ENCODE data around the gene RBMS3. TPM values are rescaled to one million over a fixed set of nuclear protein-coding genes. Genes with fewer than 3 reads are reported as not detected.
"Not testable (repeated sequence)": the region's sequence is repeated elsewhere in the genome, so short reads cannot be mapped to it uniquely, and the experiment has no call there.

The RBMS3 gene
- total RNA-seq, 1 experiment from 2014 or later, result 5.9 TPM

DNA sequence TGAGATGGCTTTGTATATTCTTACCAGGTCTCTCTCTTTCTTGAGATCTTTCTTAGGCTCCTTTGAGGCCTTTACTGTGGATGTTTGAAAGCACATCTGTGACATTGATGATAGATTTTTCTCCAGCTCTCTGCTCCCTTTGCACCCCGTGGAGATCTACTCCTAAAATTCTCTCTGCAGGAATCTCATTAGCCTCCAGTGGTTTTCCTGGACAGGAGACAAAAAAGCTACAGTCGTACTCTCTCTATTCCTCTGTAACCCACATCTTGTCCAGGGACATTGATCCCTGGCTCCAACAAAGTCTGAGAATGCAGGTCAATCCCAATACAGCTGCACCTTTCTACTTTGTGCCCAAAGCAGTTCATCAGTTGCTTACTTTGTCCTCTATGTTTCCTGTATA lies 68.2 kb downstream of the RBMS3 start:
- in situ Hi-C loops (cut with HindIII; ENCODE audit: low pct_unique_long_range_greater_than_20kb, low sequenced_read_pairs), result no loop called here
- DNase-seq (ENCODE audit: low read depth, low spot score), result no peak

DNA sequence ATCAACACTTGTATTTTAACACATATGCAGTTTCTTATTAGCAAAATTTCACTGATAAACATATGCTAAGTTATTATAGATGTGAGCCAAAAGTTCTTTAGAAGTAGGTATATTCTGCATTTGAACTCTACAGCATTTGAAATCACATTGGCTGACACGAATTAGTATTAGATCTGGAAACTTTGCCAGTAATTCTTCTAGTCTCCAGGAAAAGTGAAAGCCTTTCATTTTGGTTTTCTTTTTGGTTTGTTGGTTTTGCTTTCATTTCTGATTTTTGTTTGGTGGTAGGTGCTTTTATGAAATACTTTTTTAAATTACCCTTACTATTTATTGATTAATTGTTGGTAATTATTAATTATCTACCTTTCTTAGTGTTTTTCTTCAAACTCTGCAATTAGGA lies 72.9 kb downstream of the RBMS3 start:
- in situ Hi-C loops (cut with HindIII; ENCODE audit: low pct_unique_long_range_greater_than_20kb, low sequenced_read_pairs), result no loop called here

DNA sequence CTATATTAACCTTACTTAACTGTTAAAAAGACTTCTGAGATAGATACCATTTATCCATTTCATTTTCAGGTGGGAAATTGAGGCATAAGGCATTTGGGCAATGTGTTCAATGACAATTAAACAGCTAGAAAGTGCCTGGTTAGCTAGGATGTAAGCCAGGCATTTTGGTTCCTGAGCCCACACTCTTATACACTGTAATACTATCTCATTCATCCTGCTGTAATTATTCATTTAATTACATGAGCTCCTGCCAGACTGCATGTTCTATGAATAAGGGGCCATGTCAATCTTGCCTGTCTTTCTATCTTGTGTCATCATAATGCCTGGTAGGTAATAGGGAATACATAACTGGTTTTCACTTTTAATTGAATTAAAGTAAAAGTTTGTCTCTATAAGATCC lies 74.0 kb downstream of the RBMS3 start:
- in situ Hi-C loops (cut with HindIII; ENCODE audit: low pct_unique_long_range_greater_than_20kb, low sequenced_read_pairs), result no loop called here
- no peak for DNase-seq (ENCODE audit: low read depth, low spot score)

More for the DNA sequence above, 72.9 kb downstream of the RBMS3 start:
- no peak for DNase-seq (ENCODE audit: low read depth, low spot score)

DNA sequence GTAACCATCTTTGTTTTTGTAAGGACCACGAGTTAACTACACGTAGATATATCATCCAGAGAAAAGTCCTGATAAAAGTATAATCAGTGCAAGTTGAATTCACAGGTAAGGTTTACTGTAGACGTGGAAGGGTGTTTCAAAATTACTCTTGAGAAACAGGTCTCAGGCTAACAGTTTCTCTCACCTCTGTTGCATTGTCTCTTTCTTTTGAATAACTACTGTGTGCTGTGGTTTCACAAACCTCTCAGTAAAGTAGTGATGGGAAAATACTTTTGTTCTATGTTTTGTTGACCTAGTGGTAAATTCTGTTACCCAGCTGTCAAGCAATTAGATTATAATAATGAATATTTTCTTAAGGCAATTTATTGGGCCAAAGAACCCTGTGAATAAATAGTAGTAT lies 75.2 kb downstream of the RBMS3 start:
- DNase-seq (ENCODE audit: low read depth, low spot score), result no peak
- in situ Hi-C loops (cut with HindIII; ENCODE audit: low pct_unique_long_range_greater_than_20kb, low sequenced_read_pairs), result no loop called here

DNA sequence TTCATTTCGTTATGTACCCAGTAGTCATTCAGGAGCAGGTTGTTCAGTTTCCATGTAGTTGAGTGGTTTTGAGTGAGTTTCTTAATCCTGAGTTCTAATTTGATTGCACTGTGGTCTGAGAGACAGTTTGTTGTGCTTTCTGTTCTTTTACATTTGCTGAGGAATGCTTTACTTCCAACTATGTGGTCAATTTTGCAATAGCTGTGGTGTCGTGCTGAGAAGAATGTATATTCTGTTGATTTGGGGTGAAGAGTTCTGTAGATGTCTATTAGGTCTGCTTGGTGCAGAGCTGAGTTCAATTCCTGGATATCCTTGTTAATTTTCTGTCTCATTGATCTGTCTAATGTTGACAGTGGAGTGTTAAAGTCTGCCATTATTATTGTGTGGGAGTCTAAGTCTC lies 79.4 kb downstream of the RBMS3 start:
- DNase-seq (ENCODE audit: low read depth, low spot score); in situ Hi-C loops (cut with HindIII; ENCODE audit: low pct_unique_long_range_greater_than_20kb, low sequenced_read_pairs): not testable (repeated sequence)

GRCh38 chr3:29363110-29363509 lies 82.2 kb downstream of the RBMS3 start:
- DNase-seq (ENCODE audit: low read depth, low spot score), result no peak
- in situ Hi-C loops (cut with HindIII; ENCODE audit: low pct_unique_long_range_greater_than_20kb, low sequenced_read_pairs), result no loop called here

- DNase-seq (ENCODE audit: low read depth, low spot score), result no peak
- in situ Hi-C loops (cut with HindIII; ENCODE audit: low pct_unique_long_range_greater_than_20kb, low sequenced_read_pairs), result no loop called here
Observed at GRCh38 chr3:29370021-29370420, 89.2 kb downstream of the RBMS3 start.

DNA sequence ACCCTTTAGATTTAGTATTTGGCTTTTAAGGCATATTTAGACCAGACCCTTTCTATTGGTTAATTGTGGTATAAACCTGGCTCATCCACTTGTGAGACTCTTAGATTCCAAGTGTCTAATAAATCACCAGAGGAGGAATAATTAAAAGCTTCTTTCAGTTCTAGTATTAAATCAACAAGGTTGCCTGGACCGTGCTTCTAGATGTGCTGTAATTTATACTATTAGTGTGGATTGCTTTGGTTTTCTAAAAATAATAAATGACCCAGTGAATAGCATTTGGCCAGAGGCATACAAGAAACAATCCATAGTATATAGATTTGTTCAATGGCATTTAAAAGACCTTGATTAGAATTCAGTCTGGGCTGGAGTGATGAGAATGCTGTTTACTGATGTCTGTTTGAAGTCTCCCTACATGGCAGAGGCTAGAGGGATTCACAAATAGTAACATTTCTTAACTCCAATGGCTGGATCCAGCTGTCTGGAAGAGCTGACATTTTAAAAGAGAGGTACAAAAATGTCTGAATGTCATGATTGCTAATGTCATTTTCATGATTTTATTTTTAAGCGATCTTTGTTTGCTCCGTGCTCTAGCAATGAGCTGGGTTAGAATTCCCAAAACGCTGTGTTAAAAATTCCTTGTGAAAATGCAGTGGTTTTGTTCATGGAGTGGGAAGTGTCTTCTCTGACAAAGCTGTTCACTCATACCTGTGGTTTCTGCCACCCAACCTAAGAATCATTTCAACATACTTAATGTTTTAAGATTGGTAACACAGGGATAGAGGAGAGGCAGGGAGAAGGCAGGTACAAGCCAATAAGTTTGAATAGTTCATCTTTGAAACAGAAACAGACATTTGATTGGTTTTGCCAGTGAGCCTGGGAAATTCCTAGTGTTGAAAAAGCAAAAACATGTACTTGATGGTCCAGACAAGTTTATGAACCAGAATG lies 89.9 kb downstream of the RBMS3 start:
- in situ Hi-C loops (cut with HindIII; ENCODE audit: low pct_unique_long_range_greater_than_20kb, low sequenced_read_pairs), result no loop called here
- no peak for DNase-seq (ENCODE audit: low read depth, low spot score)

GRCh38 chr3:29373131-29373680 lies 92.3 kb downstream of the RBMS3 start:
- in situ Hi-C loops (cut with HindIII; ENCODE audit: low pct_unique_long_range_greater_than_20kb, low sequenced_read_pairs), result no loop called here
- no peak for DNase-seq (ENCODE audit: low read depth, low spot score)

- DNase-seq (ENCODE audit: low read depth, low spot score), result no peak
- in situ Hi-C loops (cut with HindIII; ENCODE audit: low pct_unique_long_range_greater_than_20kb, low sequenced_read_pairs), result no loop called here
Observed at GRCh38 chr3:29374226-29374625, 93.4 kb downstream of the RBMS3 start.

GRCh38 chr3:29379097-29379496 lies 98.2 kb downstream of the RBMS3 start:
- in situ Hi-C loops (cut with HindIII; ENCODE audit: low pct_unique_long_range_greater_than_20kb, low sequenced_read_pairs), result no loop called here
- DNase-seq (ENCODE audit: low read depth, low spot score), result no peak

DNA sequence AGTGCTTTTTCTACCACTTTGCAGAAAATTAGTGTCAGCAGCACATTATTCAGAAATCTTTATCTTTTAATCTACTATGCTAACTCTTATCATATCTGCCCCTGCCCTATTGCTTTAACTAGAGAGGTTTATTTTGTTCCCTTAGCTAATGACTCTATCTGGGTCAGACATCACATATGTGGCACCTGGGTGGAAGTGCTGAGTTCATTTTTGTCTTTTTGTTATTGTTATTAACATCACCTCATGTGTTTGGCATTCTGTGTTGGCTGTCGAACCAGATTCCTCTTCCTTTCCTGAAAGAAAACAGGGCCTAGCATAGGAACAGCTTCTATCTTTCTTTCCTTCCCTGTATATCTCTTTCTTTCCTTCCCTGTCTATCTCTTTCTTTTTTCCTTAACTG lies 100.7 kb downstream of the RBMS3 start:
- DNase-seq (ENCODE audit: low read depth, low spot score), result no peak
- in situ Hi-C loops (cut with HindIII; ENCODE audit: low pct_unique_long_range_greater_than_20kb, low sequenced_read_pairs), result no loop called here

DNA sequence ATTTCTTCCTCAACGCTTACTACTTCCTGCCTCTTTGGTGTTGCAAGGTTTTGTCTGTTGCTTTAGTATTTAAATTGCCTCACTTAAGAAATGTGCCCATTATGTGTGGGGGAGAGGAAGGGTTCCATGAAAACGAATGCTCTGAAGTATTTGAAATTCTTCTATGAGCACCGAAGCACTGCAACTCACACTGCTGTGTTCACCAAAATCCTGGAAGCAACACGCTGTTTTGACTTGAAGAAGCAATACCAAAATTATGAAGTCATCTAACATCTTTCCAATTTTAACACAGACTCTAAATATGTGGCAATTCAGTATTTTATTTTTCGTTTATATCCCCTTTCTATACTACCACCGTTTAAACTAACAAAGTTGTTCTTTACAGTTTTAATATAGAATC lies 101.5 kb downstream of the RBMS3 start:
- in situ Hi-C loops (cut with HindIII; ENCODE audit: low pct_unique_long_range_greater_than_20kb, low sequenced_read_pairs), result no loop called here
- no peak for DNase-seq (ENCODE audit: low read depth, low spot score)

GRCh38 chr3:29382845-29383244 lies 102.0 kb downstream of the RBMS3 start:
- DNase-seq (ENCODE audit: low read depth, low spot score), result no peak
- in situ Hi-C loops (cut with HindIII; ENCODE audit: low pct_unique_long_range_greater_than_20kb, low sequenced_read_pairs), result no loop called here

DNA sequence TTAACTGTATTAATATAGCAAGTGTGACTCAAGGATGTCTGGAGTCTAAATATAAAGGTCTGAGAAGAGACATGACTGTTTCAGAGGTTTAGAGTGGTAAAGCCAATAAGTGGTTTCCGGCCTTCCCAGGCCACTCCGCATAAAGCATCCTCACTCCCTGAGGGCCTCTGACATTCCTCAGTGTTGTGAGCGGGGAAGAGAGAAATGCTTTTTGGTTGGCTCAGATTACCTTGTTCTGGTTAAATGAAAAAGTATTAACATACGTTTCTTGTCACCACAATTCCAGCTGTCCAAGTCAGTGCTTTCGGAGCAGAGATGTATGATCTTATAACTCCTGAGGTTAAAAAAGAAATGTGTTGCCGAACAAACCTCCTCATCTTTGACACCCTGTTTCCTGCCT lies 103.8 kb downstream of the RBMS3 start:
- DNase-seq (ENCODE audit: low read depth, low spot score), result no peak
- in situ Hi-C loops (cut with HindIII; ENCODE audit: low pct_unique_long_range_greater_than_20kb, low sequenced_read_pairs), result no loop called here

DNA sequence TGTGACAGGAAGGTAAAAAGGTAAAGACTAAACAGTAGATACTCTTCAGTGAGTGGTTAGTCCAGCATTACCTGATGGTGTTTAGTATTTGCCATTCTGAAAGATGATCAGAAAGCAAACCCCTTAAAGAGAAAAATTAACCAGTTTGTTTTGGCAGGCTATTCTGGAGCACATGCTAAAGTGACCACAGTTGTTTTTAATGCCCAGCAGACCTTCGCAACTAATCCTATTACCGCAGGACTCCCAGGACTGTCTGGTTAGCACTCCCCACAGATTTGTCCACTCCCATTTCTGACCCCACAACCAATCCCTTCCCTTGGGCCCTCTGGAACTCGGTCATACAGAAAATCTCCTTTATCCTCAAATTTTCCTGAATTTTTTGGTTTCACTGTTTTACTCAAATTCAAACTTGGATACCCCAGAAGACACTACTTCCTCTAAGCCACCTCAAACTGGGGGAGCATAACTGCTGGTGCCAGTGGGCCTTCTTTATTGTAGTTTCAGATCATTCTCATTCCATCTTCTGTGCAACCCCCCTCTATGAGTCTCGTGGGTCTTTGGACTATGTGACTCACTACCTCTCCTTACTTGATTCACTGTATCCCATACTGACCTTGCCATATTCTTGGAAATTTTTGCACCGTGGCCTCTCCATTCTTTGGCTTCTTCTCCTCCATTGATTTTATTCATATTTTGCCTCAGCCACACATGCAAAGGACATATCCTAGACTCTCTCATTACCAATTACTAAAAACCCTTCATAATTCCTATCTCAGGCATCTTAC lies 104.4 kb downstream of the RBMS3 start:
- in situ Hi-C loops (cut with HindIII; ENCODE audit: low pct_unique_long_range_greater_than_20kb, low sequenced_read_pairs), result no loop called here
- DNase-seq (ENCODE audit: low read depth, low spot score), result no peak

- no peak for DNase-seq (ENCODE audit: low read depth, low spot score)
- in situ Hi-C loops (cut with HindIII; ENCODE audit: low pct_unique_long_range_greater_than_20kb, low sequenced_read_pairs), result no loop called here
Observed at GRCh38 chr3:29389362-29389761, 108.5 kb downstream of the RBMS3 start.

DNA sequence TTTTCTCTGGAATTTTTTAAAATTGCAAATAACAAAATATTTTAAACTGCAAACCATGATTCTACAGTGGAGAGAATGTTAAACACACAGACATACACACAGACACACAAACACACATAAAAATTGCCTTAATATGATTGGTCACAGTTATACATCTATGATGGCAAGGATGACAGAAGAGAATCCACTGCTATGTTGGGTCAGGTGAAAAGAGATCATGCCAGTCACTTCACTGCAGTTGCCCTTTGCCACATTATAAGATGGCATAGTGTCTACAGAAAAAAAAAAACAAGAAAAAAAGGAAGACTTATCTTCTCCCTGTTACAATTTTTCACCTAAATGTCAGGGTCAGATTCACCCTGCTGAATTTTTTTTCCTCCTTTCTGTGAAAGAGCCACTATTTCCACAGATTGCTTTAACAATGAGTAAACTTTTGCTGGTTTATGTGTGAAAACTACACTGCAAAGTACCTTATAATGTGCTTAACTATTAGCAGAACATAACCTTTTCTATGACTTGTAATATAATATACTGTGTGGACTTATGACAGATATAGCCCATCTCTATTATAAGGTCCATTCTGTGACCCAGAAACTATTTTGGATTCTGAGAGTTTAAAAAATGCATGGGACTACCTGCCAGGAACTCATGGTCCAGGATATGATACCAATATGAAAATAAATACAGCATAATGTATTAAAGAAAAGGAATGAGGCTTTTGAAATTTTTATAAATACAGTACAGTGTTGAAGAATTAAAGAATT lies 111.9 kb downstream of the RBMS3 start:
- DNase-seq (ENCODE audit: low read depth, low spot score), result no peak
- in situ Hi-C loops (cut with HindIII; ENCODE audit: low pct_unique_long_range_greater_than_20kb, low sequenced_read_pairs), result no loop called here
